ENCODE measurements around the gene BAHCC1. TPM values are rescaled to one million over a fixed set of nuclear protein-coding genes. Genes with fewer than 3 reads are reported as not detected.
A peak's percentile ranks its signal among the peaks of the same experiment; 100 is the strongest.

Gene BAHCC1
- total RNA-seq, 1 donor from 2014 or later, result 8.4 TPM

DNA sequence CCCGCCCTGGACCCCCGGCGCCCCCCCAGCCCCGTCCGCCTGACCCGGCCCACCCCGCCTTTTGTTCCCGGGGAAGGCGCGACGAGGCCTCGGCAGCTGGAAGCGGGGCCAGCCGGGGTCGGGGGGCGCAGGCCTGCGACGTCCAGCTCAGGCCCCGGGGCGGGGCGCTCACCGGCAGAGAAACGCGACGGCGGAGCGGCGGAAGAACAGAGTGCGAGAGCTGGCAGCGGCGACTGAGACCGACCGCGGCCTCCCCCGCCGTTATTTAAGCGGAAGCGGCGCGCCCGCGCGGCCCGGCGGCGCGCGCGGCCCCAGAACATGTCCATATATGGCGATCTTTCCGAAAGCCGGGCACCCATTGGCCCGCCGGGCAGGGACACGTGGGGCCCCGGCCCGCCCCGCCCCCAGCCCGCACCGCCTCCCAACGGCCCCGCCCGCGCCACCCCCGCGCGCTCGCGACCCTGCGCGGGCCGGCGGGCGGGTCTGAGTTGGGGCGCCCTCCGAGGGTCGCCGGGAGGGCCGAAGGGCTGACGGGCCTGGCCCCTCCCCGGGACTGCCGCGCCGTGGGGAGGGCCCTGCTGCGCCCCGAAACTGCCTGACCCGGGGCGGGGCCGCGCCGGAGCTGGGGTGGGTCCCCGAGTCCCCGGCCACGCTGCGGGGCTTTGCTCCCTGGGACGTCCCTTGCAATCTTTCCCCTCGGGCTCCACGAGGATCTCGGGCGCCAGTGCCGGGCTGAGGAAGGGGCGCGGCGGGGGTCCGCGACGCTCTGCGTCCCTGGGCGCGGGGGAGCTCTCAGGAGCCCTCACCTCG lies 117.5 kb downstream of the BAHCC1 start, which contains the start of gene ACTG1:
TSS of gene ACTG1 (minus strand) at position 238 of the 810 bp plus-strand sequence. CDS start 445 bp downstream, outside the sequence.
- H3K9ac ChIP-seq (ENCODE audit: low read depth in 1 of 3, low read length in 3 of 3), result peak within 1 kb of the TSS; percentile 91 to 97 (median 94)
- peak within 1 kb of the TSS; percentile 92 to 97 (median 94) for H3K4me3 ChIP-seq (ENCODE audit: low read length in 3 of 3)
- H3K36me3 ChIP-seq (ENCODE audit: control insufficient read depth in 3 of 3, insufficient read depth in 3 of 3, low read length in 3 of 3), result peaks cover 33 to 38% (median 35%) of the 10 kb centered on the region in 3 donors
- no peaks in the 10 kb centered on the region for H3K27me3 ChIP-seq (ENCODE audit: control insufficient read depth in 3 of 3, insufficient read depth in 3 of 3, low read length in 3 of 3)
- H3K4me1 ChIP-seq (ENCODE audit: control insufficient read depth in 3 of 3, insufficient read depth in 3 of 3, low read length in 3 of 3), result peaks cover 37 to 62% (median 43%) of the 10 kb centered on the region in 3 donors
- H3K27ac ChIP-seq (ENCODE audit: low read depth, low read length), result peak within 1 kb of the TSS; percentile 99
- peaks cover 0 to 2% (median 0%) of the 10 kb centered on the region in 3 donors for H3K9me3 ChIP-seq (ENCODE audit: control insufficient read depth in 3 of 3, low read length in 3 of 3)

DNA sequence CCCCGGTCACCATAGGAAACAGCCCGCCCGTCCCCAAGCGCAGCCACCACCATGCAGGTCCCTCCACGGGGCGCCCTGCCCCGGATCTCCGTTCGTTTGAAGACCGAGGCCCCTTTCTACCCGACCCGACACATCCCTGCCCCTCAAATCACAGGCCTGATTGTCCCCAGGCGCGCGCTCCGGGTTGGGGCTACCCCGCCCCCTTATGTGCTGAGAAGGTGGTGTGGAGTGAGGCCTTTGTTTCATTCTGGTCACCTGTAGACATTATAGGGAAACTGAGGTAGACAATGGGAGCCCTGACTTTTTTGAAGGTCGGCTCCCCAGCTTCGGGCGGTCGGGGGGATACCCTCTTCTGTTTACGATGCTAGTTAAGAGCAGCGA lies 118.1 kb downstream of the BAHCC1 start:
- Histone ChIP-seq H3K27me3 (ENCODE audit: control insufficient read depth in 3 of 3, insufficient read depth in 3 of 3, low read length in 3 of 3) (peaks cover 0 to 5% (median 0%) of the 10 kb centered on the region in 3 donors), H3K36me3 (ENCODE audit: control insufficient read depth in 3 of 3, insufficient read depth in 3 of 3, low read length in 3 of 3) (peaks cover 33 to 38% (median 35%) of the 10 kb centered on the region in 3 donors), H3K27ac (ENCODE audit: low read depth, low read length) (peak overlapping the region; percentile 99), H3K9ac (ENCODE audit: low read depth in 1 of 3, low read length in 3 of 3) (peak overlapping the region; percentile 91 to 97 (median 94)), H3K9me3 (ENCODE audit: control insufficient read depth in 3 of 3, low read length in 3 of 3) (no peaks in the 10 kb centered on the region), H3K4me3 (ENCODE audit: low read length in 3 of 3) (peak overlapping the region; percentile 62 to 86 (median 83)), H3K4me1 (ENCODE audit: control insufficient read depth in 3 of 3, insufficient read depth in 3 of 3, low read length in 3 of 3) (peaks cover 41 to 68% (median 48%) of the 10 kb centered on the region in 3 donors)

DNA sequence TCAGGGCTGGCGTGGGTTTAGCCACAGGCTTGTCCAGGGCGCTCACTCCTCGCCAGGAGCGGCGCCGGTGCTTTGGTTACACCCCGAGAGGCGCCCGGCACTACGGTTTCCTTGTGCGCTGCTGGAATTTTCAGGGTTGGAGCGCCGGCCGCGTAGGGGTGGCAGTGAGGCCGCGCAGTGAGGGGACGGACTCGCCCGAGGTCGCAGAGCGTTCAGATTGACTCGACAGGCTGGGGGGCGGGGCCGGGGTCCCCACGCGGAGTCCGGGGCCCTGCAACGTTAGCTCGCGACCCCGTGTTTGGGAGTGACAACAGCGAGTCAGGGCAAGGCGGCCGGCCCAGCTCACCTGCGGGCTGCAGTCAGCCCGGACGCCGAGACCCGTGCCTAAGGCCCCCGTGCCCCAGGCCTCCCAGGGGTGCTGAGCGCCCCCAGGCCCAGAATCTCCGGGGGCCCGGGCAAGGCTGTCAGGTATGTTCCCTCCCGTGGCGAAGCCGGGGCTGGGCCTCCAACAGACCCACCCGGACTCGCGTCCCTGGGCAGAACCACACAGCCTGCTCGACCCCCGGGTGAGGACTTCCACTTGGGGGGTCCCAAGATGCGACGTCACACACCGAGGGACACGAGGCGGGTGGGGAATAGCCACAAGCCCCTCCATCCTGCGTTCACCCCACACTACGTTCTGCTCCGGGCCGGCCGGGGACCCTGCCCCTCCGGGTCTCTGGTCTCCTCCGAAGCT lies 118.7 kb downstream of the BAHCC1 start:
- no peaks in the 10 kb centered on the region for H3K9me3 ChIP-seq (ENCODE audit: control insufficient read depth in 3 of 3, low read length in 3 of 3)
- H3K4me3 ChIP-seq (ENCODE audit: low read length in 3 of 3), result peak overlapping the region; percentile 62 to 86 (median 83)
- H3K27me3 ChIP-seq (ENCODE audit: control insufficient read depth in 3 of 3, insufficient read depth in 3 of 3, low read length in 3 of 3), result peaks cover 0 to 8% (median 0%) of the 10 kb centered on the region in 3 donors
- peak overlapping the region; percentile 99 for H3K27ac ChIP-seq (ENCODE audit: low read depth, low read length)
- peaks cover 30 to 34% (median 31%) of the 10 kb centered on the region in 3 donors for H3K36me3 ChIP-seq (ENCODE audit: control insufficient read depth in 3 of 3, insufficient read depth in 3 of 3, low read length in 3 of 3)
- H3K4me1 ChIP-seq (ENCODE audit: control insufficient read depth in 3 of 3, insufficient read depth in 3 of 3, low read length in 3 of 3), result peaks cover 42 to 69% (median 46%) of the 10 kb centered on the region in 3 donors
- H3K9ac ChIP-seq (ENCODE audit: low read depth in 1 of 3, low read length in 3 of 3), result peak overlapping the region; percentile 91 to 97 (median 94)

DNA sequence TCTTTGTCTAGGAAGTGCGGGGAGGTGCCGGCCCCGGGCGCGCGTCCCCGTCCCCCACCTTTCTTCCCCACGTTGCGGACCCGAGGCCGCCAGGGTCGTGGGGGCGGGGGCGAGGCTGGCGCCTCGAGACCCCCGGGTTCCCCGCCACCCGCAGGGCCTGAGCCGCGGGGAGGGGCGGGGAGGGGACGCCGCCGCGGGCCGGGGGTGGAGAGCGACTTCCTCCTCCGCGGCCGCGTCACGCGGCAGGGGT lies 119.2 kb downstream of the BAHCC1 start:
- Histone ChIP-seq H3K4me3 (ENCODE audit: low read length in 3 of 3) (peak overlapping the region; percentile 62 to 86 (median 83)), H3K4me1 (ENCODE audit: control insufficient read depth in 3 of 3, insufficient read depth in 3 of 3, low read length in 3 of 3) (peaks cover 42 to 69% (median 45%) of the 10 kb centered on the region in 3 donors)

DNA sequence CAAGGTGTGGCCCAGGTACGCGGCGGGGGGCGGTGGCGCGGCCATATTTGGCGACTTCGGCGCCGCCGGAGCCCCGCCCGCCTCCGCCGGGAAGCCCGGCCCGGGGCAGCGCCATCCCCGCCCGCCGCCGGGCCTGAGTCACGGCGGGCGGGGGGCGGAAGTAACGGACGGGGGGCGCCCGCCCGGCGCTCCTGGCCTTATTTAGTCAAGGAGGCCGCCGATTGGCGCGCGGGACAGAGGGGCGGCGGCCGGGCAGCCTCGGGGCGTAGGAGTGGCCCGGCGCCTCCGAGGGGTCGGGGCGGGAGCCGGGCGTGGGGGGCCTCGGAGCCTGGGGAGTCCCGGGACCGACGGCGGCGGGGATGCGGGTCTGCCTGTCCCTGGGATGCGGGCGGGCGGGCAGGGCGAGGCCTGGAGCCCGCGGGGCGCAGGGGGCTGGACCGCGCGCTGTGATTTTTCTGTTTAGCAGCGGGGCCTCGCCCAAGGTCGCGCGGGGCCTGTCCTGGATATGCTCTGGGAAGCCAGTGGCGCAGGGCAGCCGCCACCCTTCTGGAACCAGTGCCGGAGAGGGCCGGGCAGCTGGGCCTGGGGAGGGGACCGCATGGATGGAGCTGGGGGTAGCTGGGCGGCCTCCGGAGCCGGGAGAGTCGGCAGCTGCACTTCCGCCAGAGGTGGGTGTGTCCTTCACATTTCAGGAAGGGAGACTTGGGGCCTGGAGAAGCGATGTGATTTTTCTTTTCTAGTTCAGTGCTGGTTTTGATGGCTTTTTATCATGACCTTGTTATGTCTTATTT lies 119.7 kb downstream of the BAHCC1 start:
- Histone ChIP-seq H3K9ac (ENCODE audit: low read depth in 1 of 3, low read length in 3 of 3) (peak overlapping the region; percentile 81 to 97 (median 94)), H3K9me3 (ENCODE audit: control insufficient read depth in 3 of 3, low read length in 3 of 3) (no peaks in the 10 kb centered on the region), H3K4me3 (ENCODE audit: low read length in 3 of 3) (peak overlapping the region; percentile 81 to 86 (median 83)), H3K27me3 (ENCODE audit: control insufficient read depth in 3 of 3, insufficient read depth in 3 of 3, low read length in 3 of 3) (peaks cover 4 to 14% (median 9%) of the 10 kb centered on the region in 3 donors), H3K36me3 (ENCODE audit: control insufficient read depth in 3 of 3, insufficient read depth in 3 of 3, low read length in 3 of 3) (peaks cover 22 to 24% (median 24%) of the 10 kb centered on the region in 3 donors), H3K27ac (ENCODE audit: low read depth, low read length) (peak overlapping the region; percentile 99), H3K4me1 (ENCODE audit: control insufficient read depth in 3 of 3, insufficient read depth in 3 of 3, low read length in 3 of 3) (peaks cover 43 to 69% (median 45%) of the 10 kb centered on the region in 3 donors)

More for the DNA sequence above, 119.2 kb downstream of the BAHCC1 start:
- Histone ChIP-seq H3K27ac (ENCODE audit: low read depth, low read length) (peak overlapping the region; percentile 99), H3K9ac (ENCODE audit: low read depth in 1 of 3, low read length in 3 of 3) (peak overlapping the region; percentile 91 to 97 (median 94)), H3K36me3 (ENCODE audit: control insufficient read depth in 3 of 3, insufficient read depth in 3 of 3, low read length in 3 of 3) (peaks cover 26 to 29% (median 29%) of the 10 kb centered on the region in 3 donors), H3K27me3 (ENCODE audit: control insufficient read depth in 3 of 3, insufficient read depth in 3 of 3, low read length in 3 of 3) (peaks cover 0 to 9% (median 4%) of the 10 kb centered on the region in 3 donors), H3K9me3 (ENCODE audit: control insufficient read depth in 3 of 3, low read length in 3 of 3) (no peaks in the 10 kb centered on the region)

DNA sequence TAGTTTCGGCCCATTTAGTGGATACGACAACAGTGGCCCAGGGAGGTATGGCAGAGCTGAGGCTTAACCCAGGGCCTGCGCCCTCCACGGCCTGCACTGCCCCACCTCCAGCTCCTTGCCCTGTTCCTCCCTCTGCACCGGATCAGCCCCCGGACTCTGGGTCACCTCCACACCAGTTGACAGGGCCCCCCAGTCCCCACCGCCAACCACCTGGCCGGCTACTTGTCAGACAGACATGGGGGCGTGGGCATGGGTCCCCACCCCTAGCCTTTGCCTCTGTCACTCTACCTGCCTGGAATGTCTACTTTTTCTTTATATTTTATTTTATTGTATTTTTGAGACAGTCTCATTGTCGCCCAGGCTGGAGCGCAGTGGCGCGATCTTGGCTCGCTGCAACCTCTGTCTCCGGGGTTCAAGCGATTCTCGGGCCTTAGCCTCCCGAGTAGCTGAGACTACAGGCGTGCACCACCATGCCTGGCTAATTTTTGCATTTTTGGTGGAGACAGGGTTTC lies 120.3 kb downstream of the BAHCC1 start:
- H3K27me3 ChIP-seq (ENCODE audit: control insufficient read depth in 3 of 3, insufficient read depth in 3 of 3, low read length in 3 of 3), result peaks cover 4 to 21% (median 9%) of the 10 kb centered on the region in 3 donors
- no peaks in the 10 kb centered on the region for H3K9me3 ChIP-seq (ENCODE audit: control insufficient read depth in 3 of 3, low read length in 3 of 3)
- peak overlapping the region; percentile 81 to 83 (median 82) for H3K4me3 ChIP-seq (ENCODE audit: low read length in 3 of 3)
- peaks cover 44 to 70% (median 47%) of the 10 kb centered on the region in 3 donors for H3K4me1 ChIP-seq (ENCODE audit: control insufficient read depth in 3 of 3, insufficient read depth in 3 of 3, low read length in 3 of 3)
- peak overlapping the region; percentile 99 for H3K27ac ChIP-seq (ENCODE audit: low read depth, low read length)
- H3K9ac ChIP-seq (ENCODE audit: low read depth in 1 of 3, low read length in 3 of 3), result peak overlapping the region; percentile 81 to 97 (median 94)
- peaks cover 15 to 17% (median 17%) of the 10 kb centered on the region in 3 donors for H3K36me3 ChIP-seq (ENCODE audit: control insufficient read depth in 3 of 3, insufficient read depth in 3 of 3, low read length in 3 of 3)

Small RNA genes lying within 50 kb of the gene (small RNA-seq; reads per million reads assigned to genes)
- gene MIR3186 (not detected), gene MIR4740 (not detected)

Other genes starting within 250 kb of the BAHCC1 start
- not detected for gene PVALEF, start 229.9 kb upstream of the BAHCC1 start, total RNA-seq
- gene AATK, start 229.2 kb upstream of the BAHCC1 start, total RNA-seq, result 10.4 TPM
- 10.4 TPM for gene CEP131, start 172.5 kb upstream of the BAHCC1 start, total RNA-seq
- gene TEPSIN, start 156.4 kb upstream of the BAHCC1 start, total RNA-seq, result 5.2 TPM
- gene NDUFAF8, start 156.1 kb upstream of the BAHCC1 start, total RNA-seq, result 15.7 TPM
- gene SLC38A10, start 100.2 kb upstream of the BAHCC1 start, total RNA-seq, result 26.1 TPM
- gene ACTG1, start 117.3 kb downstream of the BAHCC1 start, total RNA-seq, result 1,613 TPM
- gene FSCN2, start 132.9 kb downstream of the BAHCC1 start, total RNA-seq, result 1.0 TPM
- gene FAAP100, start 156.9 kb downstream of the BAHCC1 start, total RNA-seq, result 7.8 TPM
- gene NPLOC4, start 241.7 kb downstream of the BAHCC1 start, total RNA-seq, result 43.8 TPM
- 0.52 TPM for gene TSPAN10, start 241.7 kb downstream of the BAHCC1 start, total RNA-seq